ENCODE measurements around the gene ARHGEF37. TPM values are rescaled to one million over a fixed set of nuclear protein-coding genes. Genes with fewer than 3 reads are reported as not detected.

ARHGEF37 gene
- total and polyA plus RNA-seq, 2 donors from 2014 or later = 6.9 to 21.8 TPM

GRCh38 chr5:149610589-149611255 is 29.4 kb downstream of the ARHGEF37 start:
- Histone ChIP-seq H3K4me1 (ENCODE audit: control insufficient read depth in 2 of 3, insufficient read depth in 2 of 3, low read depth in 1 of 3, low read length in 3 of 3) (peaks cover 0 to 10% (median under 1%) of the 10 kb centered on the region in 3 donors), H3K36me3 (ENCODE audit: control insufficient read depth in 2 of 3, insufficient read depth in 3 of 3, low read length in 3 of 3) (peaks cover 3 to 19% (median 13%) of the 10 kb centered on the region in 3 donors), H3K27me3 (ENCODE audit: control insufficient read depth, insufficient read depth, low read length) (no peaks in the 10 kb centered on the region), H3K27ac (ENCODE audit: low read depth in 2 of 2, low read length in 2 of 2) (peak overlapping the region in 1 of 2 donors; percentile 47), H3K4me3 (ENCODE audit: low read length in 3 of 3) (no peak overlapping the region), H3K9ac (ENCODE audit: low read length in 3 of 3) (no peak overlapping the region), H3K9me3 (ENCODE audit: control insufficient read depth in 2 of 3, insufficient read depth in 1 of 3, low read length in 3 of 3) (no peaks in the 10 kb centered on the region)
- intact Hi-C loops (cut with DNase I) = no loop called here
- no peak for DNase-seq
- no peak for FAIRE-seq
- TF ChIP-seq CTCF (IDR thresholded peaks at IDR 0.05; ENCODE audit: borderline replicate concordance, extremely low read depth, insufficient read depth) = no peak

- no peaks in the 10 kb centered on the region for H3K9me3 ChIP-seq (ENCODE audit: control insufficient read depth in 2 of 3, insufficient read depth in 1 of 3, low read length in 3 of 3)
- DNase-seq (peak in 3 of 5 donors; percentile 36 to 74 (median 49)), FAIRE-seq (no peak)
- TF ChIP-seq CTCF (IDR thresholded peaks at IDR 0.05; ENCODE audit: borderline replicate concordance, extremely low read depth, insufficient read depth) = no peak
- intact Hi-C loops (cut with DNase I) = no loop called here
- no peak overlapping the region for H3K9ac ChIP-seq (ENCODE audit: low read length in 3 of 3)
- no peaks in the 10 kb centered on the region for H3K27me3 ChIP-seq (ENCODE audit: control insufficient read depth, insufficient read depth, low read length)
- H3K27ac ChIP-seq (ENCODE audit: low read depth in 2 of 2, low read length in 2 of 2) = peak overlapping the region in 1 of 2 donors; percentile 47
- no peak overlapping the region for H3K4me3 ChIP-seq (ENCODE audit: low read length in 3 of 3)
- H3K36me3 ChIP-seq (ENCODE audit: control insufficient read depth in 2 of 3, insufficient read depth in 3 of 3, low read length in 3 of 3) = peaks cover 3 to 19% (median 13%) of the 10 kb centered on the region in 3 donors
- peaks cover 0 to 10% (median 0%) of the 10 kb centered on the region in 3 donors for H3K4me1 ChIP-seq (ENCODE audit: control insufficient read depth in 2 of 3, insufficient read depth in 2 of 3, low read depth in 1 of 3, low read length in 3 of 3)
Observed at GRCh38 chr5:149611326-149611725, 30.0 kb downstream of the ARHGEF37 start.

- Histone ChIP-seq H3K9ac (ENCODE audit: low read length in 3 of 3) (no peak overlapping the region), H3K4me3 (ENCODE audit: low read length in 3 of 3) (no peak overlapping the region), H3K9me3 (ENCODE audit: control insufficient read depth in 2 of 3, insufficient read depth in 1 of 3, low read length in 3 of 3) (no peaks in the 10 kb centered on the region), H3K4me1 (ENCODE audit: control insufficient read depth in 2 of 3, insufficient read depth in 2 of 3, low read depth in 1 of 3, low read length in 3 of 3) (peaks cover 0 to 10% (median 0%) of the 10 kb centered on the region in 3 donors), H3K27me3 (ENCODE audit: control insufficient read depth, insufficient read depth, low read length) (no peaks in the 10 kb centered on the region), H3K36me3 (ENCODE audit: control insufficient read depth in 2 of 3, insufficient read depth in 3 of 3, low read length in 3 of 3) (peaks cover 3 to 16% (median 11%) of the 10 kb centered on the region in 3 donors), H3K27ac (ENCODE audit: low read depth in 2 of 2, low read length in 2 of 2) (no peak overlapping the region)
- TF ChIP-seq CTCF (IDR thresholded peaks at IDR 0.05; ENCODE audit: borderline replicate concordance, extremely low read depth, insufficient read depth) = no peak
- DNase-seq (no peak), FAIRE-seq (no peak)
- intact Hi-C loops (cut with DNase I) = no loop called here
Observed at GRCh38 chr5:149614034-149614907, 33.0 kb downstream of the ARHGEF37 start.
